Measurements from ENCODE around the gene CFAP410. TPM values are rescaled to one million over a fixed set of nuclear protein-coding genes. Genes with fewer than 3 reads are reported as not detected.
"Not testable (repeated sequence)": the region's sequence is repeated elsewhere in the genome, so short reads cannot be mapped to it uniquely, and the experiment has no call there.

CFAP410 gene
- total and polyA plus RNA-seq, 2 of the 13 experiments (the other 11 are each of a cell fraction or from before 2014, with no cell fraction given): 8.0 to 20.1 TPM

- CTCF ChIA-PET (ENCODE audit: low intra/inter-chr PET ratio, low total read pairs); intact Hi-C loops (cut with micrococcal nuclease; ENCODE audit: unreplicated experiment): not testable (repeated sequence)
Observed at GRCh38 chr21:44341726-44342458, 2.7 kb upstream of the CFAP410 start.

More at GRCh38 chr21:44341726-44342458, 2.7 kb upstream of the CFAP410 start:
- in situ Hi-C loops (cut with HindIII; ENCODE audit: extremely low pct_ligation_motif_present, low pct_unique_long_range_greater_than_20kb); POLR2A ChIA-PET; H2AFZ ChIP-seq (ENCODE audit: low read length); H3K9ac ChIP-seq (ENCODE audit: insufficient read depth, low read depth, low read length); H3K9me3 ChIP-seq (ENCODE audit: low read length); BruUV-seq (replicated peaks); ATAC-seq; H4K20me1 ChIP-seq (ENCODE audit: insufficient read depth, low read length); H3K4me3 ChIP-seq (replicated peaks in 1 of 3; ENCODE audit: insufficient read depth in 1 of 3, low read depth in 2 of 3, low read length in 3 of 3); H3K79me2 ChIP-seq (ENCODE audit: insufficient read depth, low read length); H3K27ac ChIP-seq (ENCODE audit: extremely low read length, insufficient read depth, low read length); H3K36me3 ChIP-seq (replicated peaks in 1 of 2; ENCODE audit: control insufficient read depth in 1 of 2, insufficient read depth in 2 of 2, low read length in 2 of 2); TF ChIP-seq FOXP1, SOX6, SOX13 (IDR thresholded peaks at IDR 0.05): not testable (repeated sequence)
- Histone ChIP-seq H3K4me2 (ENCODE audit: low read depth, low read length) (peak overlapping the region; percentile 36), H3K27me3 (ENCODE audit: control insufficient read depth in 1 of 2, insufficient read depth in 2 of 2, low read length in 2 of 2) (peaks cover 3 to 16% of the 10 kb centered on the region in 2 experiments; a peak in 3 of 5 replicates), H3K4me1 (ENCODE audit: insufficient read depth, low read length) (peaks cover 50% of the 10 kb centered on the region)
- DNase-seq (ENCODE audit: low spot score) (peak; percentile 13), FAIRE-seq (peak; percentile 32)
- TF ChIP-seq SIX1 (CRISPR knock-in tag; IDR thresholded peaks at IDR 0.05; ENCODE audit: borderline replicate concordance) (peak; percentile 53; the same call in 1 of the 2 replicates), FOXP4 (CRISPR knock-in tag; IDR thresholded peaks at IDR 0.05) (peak; percentile 18; the same call in 1 of the 2 replicates), FOXP1 (CRISPR knock-in tag; IDR thresholded peaks at IDR 0.05) (0 out of 2 replicates have a peak, but pooled peaks have one; percentile 12), RARA (CRISPR knock-in tag; IDR thresholded peaks at IDR 0.05) (peak; percentile 37; the same call in 1 of the 2 replicates), SOX6 (CRISPR knock-in tag; IDR thresholded peaks at IDR 0.05) (0 out of 2 replicates have a peak, but pooled peaks have one; percentile 28), TEAD3 (CRISPR knock-in tag; optimal IDR thresholded peaks at IDR 0.05; ENCODE audit: borderline replicate concordance) (peak; percentile 91), SP5 (CRISPR knock-in tag; IDR thresholded peaks at IDR 0.05; ENCODE audit: borderline replicate concordance, low read depth) (0 out of 2 replicates have a peak, but pooled peaks have one; percentile 15), NR2F6 (IDR thresholded peaks at IDR 0.05) (peak; percentile 56; the same call in 1 of the 2 replicates), NR2F6 (CRISPR knock-in tag; IDR thresholded peaks at IDR 0.05) (0 out of 2 replicates have a peak, but pooled peaks have one; percentile 17), SOX13 (CRISPR knock-in tag; conservative IDR thresholded peaks at IDR 0.05 in 1 of 2, IDR thresholded peaks at IDR 0.05 in 1 of 2) (peak in 1 of 2 experiments; percentile 13; a peak in 1 of 4 replicates)
- 48% methylated on average over 11 of the region's 12 CpGs for WGBS (ENCODE audit: low lambda C conversion rate)
